Limb (tissue), 2 donors: ENCODE measurements around the gene SEMA3B.
"Not testable (repeated sequence)": the region's sequence is repeated elsewhere in the genome, so short reads cannot be mapped to it uniquely, and the experiment has no call there.

ENCODE experiments used
- DNase-seq, 2 donors: peaks; one replicate each; pipeline ENCODE4 v3.0.0-alpha.2; 2016; ENCODE audit errors: extremely low spot score in 2 of 2

The SEMA3B gene

DNA sequence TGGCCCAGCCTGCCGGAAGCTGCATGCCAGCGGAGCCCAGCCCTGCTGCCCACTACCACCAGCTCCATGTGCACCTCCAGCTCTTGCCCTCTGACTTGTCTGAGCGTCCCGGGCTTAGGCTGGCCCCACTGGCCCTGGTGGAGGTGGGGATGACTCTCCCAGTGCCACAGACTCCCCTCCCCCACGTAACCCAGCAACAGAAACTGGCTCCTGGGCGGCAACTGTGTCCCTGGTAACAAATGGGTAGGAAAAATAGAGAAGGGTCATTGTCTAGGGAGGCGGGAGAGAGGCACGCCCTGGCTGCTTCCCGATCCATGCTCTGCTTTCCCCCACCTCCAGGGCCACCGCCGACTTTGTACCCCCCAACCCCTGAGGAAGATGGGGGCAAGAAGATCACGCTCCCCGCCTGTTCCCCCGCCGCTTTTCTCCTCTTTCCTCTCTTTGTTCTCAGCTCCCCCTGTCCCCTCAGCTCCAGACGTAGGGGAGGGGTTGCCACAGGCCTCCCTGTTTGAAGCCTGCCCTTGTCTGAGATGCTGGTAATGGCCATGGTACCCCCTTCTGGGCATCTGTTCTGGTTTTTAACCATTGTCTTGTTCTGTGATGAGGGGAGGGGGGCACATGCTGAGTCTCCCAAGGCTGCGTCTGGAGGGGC lies 10.8 kb upstream of the SEMA3B start:
- DNase-seq: peak in 1 of 2 donors; percentile 50

- DNase-seq: peak in 1 of 2 donors; percentile 44
Observed at GRCh38 chr3:50258979-50259378, 10.0 kb upstream of the SEMA3B start.

GRCh38 chr3:50259432-50260026 lies 9.4 kb upstream of the SEMA3B start:
- no peak for DNase-seq

DNA sequence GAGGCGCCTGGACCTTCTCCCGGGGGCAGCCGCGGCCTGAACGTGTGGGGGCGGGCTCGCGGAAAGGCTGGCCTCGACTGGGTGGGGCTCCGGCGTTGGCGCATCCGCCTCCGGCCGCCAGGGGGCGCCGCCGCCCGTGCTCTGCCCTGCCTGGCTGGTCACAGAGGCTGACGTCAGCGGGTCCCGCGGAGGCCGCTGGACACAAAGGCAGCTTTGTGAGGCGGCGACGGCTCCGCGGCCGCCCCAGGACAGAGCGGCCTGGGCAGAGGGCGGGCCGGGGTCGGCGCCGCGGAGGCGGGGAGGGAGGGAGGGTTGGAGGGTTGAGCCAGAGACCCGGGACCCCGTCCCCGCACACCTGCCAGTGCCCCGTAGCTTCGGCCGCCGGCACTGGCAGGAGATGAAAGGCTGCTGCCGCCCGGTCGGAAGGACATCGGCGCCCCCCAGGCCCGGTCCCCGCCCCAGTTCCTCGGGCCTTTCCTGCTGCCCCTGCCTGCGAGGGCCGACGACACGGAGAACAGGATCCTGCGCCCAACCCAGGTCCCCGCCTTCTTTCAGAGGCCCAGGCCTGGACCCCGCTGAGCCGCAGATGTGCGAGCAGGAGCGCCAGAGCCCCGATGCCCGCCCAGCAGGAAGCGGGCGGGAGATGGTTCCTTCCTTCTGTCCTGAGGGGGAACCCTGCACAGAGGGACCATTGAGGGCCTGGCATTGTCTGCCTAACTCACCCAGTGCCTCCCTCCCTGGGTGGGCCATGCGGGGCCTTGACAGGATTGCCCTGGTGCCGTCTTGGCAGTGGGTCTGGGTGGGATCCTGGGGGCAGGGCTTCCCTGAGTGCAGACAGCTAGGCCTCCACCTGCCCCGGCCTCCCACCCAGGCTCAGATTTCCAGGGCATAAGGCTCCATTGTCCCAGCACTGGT lies 8.7 kb upstream of the SEMA3B start:
- peak; percentile 92 to 97 for DNase-seq

DNA sequence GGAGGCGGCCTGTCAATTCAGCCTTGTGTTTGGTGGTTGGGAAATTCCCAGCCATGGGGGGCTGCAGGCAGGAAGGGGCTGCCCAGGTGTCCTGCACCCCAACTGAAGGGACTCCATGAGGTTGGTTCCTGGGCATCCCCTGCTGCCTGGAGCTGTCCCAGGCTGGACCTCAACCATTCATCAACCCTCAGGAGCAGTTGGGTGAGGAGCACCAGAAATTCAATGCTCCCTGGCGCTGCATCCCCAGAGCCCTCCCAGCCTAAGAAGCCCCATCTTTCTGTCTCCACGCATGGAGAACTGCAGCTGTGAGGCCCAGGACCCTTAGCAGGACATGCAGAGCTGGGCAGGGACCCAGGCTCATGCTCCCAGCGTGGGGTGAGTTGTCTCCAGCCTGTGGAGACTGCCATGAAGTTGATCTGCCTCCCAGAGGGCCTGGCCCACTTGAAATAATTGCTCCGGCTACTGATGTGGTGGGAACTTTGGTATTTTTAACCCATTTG lies 8.0 kb upstream of the SEMA3B start:
- no peak for DNase-seq

DNA sequence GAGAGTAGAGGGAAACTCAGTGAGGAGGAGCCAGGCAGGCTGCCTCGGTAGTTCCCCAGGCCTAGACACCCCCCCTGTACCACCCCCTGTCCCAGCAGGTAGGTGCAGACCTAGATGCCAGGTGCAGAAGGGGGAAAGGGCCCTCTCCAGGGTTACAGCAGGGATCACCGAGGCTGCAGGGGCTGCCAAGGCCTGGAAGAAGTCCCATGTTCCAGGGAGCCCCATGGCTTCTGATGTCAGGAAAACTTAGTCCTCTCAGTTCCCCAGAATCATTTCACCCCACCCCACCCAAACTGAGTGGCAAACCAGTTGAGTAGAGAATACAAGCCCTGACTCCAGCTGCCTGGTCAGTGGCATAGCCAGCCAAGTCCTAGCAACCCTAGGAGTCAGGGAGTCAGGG lies 7.4 kb upstream of the SEMA3B start:
- peak in 1 of 2 donors; percentile 51 for DNase-seq

DNA sequence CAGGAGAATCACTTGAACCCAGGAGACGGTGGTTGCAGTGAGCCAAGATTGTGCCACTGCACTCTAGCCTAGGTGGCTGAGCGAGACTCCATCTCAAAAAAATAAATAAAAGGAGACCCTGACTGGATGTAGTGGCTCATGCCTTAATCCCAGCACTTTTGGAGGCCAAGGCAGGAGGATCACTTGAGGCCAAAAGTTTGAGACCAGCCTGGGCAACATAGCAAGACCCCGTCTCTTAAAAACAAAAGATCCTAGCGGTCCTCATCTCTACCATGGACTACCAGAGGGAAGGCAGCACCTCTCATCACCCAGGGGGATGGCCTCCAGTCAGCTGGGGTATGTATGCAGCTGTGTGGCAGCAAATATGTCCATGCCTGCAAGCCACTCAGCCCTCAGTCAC lies 6.7 kb upstream of the SEMA3B start:
- DNase-seq: not testable (repeated sequence)

DNA sequence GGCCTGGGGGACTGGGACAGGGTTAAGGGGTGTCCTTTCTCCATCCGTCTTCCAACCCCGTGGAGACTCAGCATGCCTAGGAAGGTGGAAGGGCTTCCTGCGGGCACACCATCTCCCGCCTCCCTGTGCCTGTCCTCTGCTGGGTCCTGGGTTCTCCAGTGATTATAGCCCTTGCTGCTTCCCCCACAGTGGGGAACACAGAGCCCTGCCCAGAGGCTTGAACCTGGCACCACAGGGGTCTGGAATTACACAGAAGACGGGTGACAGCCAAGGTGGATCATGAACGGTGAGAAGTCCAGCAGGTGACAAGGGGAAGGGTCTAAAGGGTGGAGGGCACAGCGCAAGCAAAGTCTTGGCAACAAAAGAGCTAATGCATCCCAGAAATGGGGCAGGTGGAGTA lies 6.2 kb upstream of the SEMA3B start:
- DNase-seq: no peak

- no peak for DNase-seq
Observed at GRCh38 chr3:50263478-50264382, 5.2 kb upstream of the SEMA3B start.

DNA sequence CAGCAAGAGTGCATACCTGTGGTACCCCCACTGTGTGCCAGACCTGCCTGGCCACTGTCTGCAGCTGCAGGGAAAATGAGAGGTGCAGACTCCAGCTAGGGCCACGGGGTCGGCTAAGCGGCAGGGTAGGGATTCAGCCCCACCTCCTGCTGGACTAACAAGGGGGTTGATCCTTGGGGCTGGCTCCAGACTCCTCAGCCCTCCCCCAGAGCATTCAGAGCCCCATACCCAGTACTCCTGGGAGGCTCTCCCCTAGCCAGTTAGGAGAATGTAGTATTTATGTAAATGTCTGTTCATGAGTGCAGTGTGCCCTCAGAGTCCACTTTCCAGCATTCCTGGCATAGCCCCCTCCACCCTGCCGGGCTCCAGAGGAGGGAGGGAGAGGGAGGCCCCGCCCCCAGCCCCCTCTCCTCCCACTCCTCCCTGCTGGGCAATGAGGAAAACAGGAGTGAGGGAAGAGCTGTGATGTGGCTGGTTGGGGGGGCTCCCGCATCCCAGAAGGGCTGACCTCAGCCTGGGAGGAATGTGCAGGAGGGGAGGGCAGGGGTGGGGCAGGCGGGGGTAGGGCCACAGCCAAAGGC lies 4.5 kb upstream of the SEMA3B start:
- DNase-seq: peak; percentile 93 to 94

DNA sequence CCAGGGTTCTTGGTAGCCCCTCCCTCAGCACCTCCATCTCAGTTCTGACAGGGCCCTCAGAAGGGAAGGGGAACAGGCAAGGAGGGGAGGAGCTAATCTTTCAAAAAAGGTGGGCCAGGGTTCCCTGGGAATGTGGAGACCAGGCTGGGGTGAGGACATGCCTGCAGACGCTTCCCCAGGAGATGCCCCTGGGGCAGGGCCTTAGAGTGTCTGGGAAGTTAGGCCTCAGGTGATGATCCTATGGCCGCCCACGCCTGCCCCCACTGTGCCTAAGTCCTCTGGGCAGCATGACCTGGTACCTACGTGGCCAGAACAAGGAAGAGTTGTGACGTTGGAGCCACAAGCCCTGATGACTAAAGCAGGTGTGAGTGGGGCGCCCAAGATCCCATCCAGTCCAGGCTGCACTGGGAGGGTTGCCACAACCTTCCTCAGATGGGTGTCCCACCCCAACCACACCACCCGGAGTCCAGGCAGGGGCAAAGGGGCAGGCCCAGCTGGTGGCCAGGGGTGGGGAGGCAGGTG lies 3.9 kb upstream of the SEMA3B start:
- DNase-seq: no peak

GRCh38 chr3:50265571-50265970 lies 3.4 kb upstream of the SEMA3B start:
- no peak for DNase-seq

DNA sequence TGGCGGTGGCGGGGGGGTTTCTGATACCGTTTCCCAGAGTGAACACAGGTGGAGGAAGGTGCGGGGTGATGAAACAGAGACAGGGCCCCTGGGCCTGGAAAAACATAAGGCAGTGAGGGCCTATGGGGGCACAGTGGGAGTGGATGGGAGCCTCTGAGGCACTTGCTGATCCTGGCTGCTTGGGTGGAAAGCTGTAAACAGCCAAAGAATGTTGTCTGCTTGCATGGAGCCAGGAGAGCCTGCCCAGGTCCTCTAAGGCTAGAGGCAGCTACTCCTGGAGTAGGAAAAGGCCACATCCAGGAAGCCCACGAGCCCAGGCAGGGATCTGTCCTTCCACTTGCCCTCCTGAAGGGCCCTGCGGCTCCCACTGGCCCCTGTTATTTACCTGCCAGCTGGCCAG lies 2.9 kb upstream of the SEMA3B start:
- peak in 1 of 2 donors; percentile 38 for DNase-seq

DNA sequence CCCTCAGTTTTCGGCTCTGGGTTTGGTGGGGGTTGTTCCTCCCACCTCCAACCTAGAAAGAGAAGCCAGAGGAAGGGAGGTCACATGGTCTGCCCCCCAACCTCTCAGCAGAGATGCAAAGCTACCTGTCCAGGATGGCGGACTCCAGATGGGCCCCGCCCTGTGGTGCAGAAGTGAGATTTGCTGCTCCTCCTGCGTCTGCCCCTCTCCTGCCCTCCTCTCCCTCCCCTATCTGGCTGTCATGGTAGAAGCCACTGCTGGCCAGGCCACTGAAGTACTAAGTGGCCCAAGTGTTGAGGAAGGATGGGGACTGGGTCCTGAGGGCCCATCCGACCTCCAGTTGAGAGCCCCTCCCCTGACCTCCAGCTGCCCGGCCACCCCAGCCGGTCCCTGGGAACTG lies 2.1 kb upstream of the SEMA3B start:
- peak in 1 of 2 donors; percentile 33 for DNase-seq

DNA sequence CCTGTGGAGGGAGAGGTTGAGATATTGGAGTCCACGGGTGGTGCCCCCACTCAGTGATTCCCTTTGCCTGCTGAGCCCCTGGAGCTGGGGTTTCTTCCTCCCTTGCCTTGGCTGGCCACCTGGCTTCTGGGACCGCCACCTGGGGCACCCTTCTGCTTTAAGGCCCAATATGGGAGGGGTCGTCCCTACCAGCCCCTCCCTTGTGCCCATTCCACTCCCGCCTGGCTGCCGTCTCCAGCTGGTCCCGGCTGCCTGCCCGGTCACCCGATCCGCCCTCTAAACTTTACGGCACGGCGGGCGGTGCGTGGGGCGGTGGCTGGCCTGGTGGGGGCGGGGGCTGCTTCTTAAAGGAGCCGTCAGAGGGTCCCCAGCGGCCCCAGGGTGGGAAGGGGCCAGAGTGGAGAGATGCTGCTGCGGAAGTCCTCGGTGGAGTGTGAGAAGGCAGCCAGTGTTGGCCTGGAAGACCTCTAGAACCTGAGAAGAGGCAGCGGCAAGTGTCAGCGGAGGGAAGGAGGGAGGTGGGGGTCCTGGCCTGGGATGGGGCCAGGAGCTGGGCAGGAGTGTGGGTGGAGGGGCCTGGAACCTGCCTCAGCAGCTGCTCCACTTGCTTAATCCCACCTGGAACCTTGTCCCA lies 1.6 kb upstream of the SEMA3B start:
- peak; percentile 66 to 83 for DNase-seq

DNA sequence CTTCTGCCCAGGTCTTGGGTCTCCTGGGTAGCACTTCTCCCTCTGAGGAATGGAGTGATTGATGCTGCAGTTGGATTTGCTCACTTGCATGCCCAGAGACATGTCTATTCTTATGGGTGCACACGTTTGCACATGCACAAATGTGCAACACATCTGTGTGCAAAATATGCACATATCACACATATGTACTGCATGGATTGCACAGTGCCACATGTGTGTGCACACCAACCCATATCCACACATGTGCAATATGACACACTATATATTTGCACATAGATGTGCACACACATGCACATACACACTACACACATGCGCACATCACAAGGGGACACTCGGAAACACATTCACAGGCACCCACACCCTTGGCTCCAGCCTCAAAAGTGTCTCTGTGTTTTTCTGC lies 671 bp upstream of the SEMA3B start:
- DNase-seq: no peak

DNA sequence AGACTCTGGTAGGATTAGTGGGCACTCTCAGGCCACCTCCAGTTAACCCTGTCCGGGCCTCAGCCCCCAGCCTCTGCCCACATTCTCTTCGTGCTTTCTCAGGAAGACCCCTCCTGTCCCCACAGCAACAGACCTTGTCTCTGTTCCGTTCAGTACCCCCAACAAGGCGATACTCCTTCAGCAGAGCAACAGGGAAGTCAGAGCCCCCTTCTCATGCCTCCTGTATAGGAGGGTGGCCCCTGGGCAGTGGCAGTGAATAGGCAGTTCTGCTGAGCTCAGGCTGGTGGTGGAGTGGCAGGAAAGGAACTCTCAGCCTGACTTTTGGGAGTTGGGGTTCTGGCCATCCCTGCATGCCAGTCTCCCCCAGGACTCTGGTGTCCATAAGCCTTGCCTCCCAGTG lies 513 bp downstream of the SEMA3B start:
- no peak for DNase-seq

GRCh38 chr3:50269977-50270413 lies 1.0 kb downstream of the SEMA3B start:
- DNase-seq: no peak

GRCh38 chr3:50270422-50271224 lies 1.7 kb downstream of the SEMA3B start:
- no peak for DNase-seq
